H1 (cell line): Measurements from ENCODE around the gene CMTM1. TPM values are rescaled to one million over a fixed set of nuclear protein-coding genes. Genes with fewer than 3 reads are reported as not detected.

Source experiments
- CTCF ChIA-PET: fragments of 300-600 bp; sonication (Branson Sonifier 250); formaldehyde crosslinking; loops from one replicate; lab custom pipeline; 2021; ENCODE audit not compliant: partially characterized antibody; lab: Charles Lee
- POLR2A ChIA-PET: fragments of 300-600 bp; sonication (Branson Sonifier 250); formaldehyde crosslinking; loops from one replicate; lab custom pipeline; 2021; ENCODE audit warnings: inconsistent platforms; ENCODE audit not compliant: partially characterized antibody; lab: Charles Lee
- DNase-seq, 2 experiments: peaks; one replicate each; pipeline versions ENCODE4 v3.0.0 to v3.0.0-alpha.2; 2010 to 2022; ENCODE audit warnings: low spot score in 2 of 2, low read depth in 1 of 2, mixed read lengths in 1 of 2
- FAIRE-seq: peaks from 2 replicates; lab custom pipeline; 2011; peaks lifted over from hg19 to GRCh38; lab: Jason Lieb, UNC
- H2AFZ ChIP-seq: 2 replicates; pipeline ENCODE4 v1.8.1; 2012; ENCODE audit warnings: low read length, inconsistent platforms
- H2AK5ac ChIP-seq: 2 replicates; pipeline ENCODE4 v1.6.1; 2013; ENCODE audit warnings: low read depth, low read length
- H2BK120ac ChIP-seq: replicated peaks from 2 replicates; pipeline ENCODE3; 2013; ENCODE audit warnings: low read depth, low read length, inconsistent platforms
- H2BK12ac ChIP-seq: 2 replicates; pipeline ENCODE4 v1.6.1; 2013; ENCODE audit warnings: low read depth, low read length
- H2BK15ac ChIP-seq: 2 replicates; pipeline ENCODE4 v1.6.1; 2013; ENCODE audit warnings: low read length
- H2BK20ac ChIP-seq: 2 replicates; pipeline ENCODE4 v1.6.1; 2013; ENCODE audit warnings: low read length
- H2BK5ac ChIP-seq: 2 replicates; pipeline ENCODE4 v1.6.1; 2013; ENCODE audit warnings: low read depth, low read length
- H3K14ac ChIP-seq: 2 replicates; pipeline ENCODE4 v1.6.1; 2013; ENCODE audit warnings: inconsistent platforms; ENCODE audit not compliant: insufficient read length
- H3K18ac ChIP-seq: 2 replicates; pipeline ENCODE4 v1.6.1; 2013; ENCODE audit warnings: low read length; ENCODE audit errors: extremely low read depth
- H3K23ac ChIP-seq: 2 replicates; pipeline ENCODE4 v1.6.1; 2013; ENCODE audit warnings: inconsistent platforms; ENCODE audit not compliant: insufficient read length
- H3K23me2 ChIP-seq: 2 replicates; pipeline ENCODE4 v1.6.1; 2013; ENCODE audit warnings: low read depth, low read length
- H3K27ac ChIP-seq: 2 replicates; pipeline ENCODE4 v1.6.1; 2011; ENCODE audit warnings: low read depth, low read length, inconsistent platforms
- H3K27me3 ChIP-seq, 4 experiments: replicated peaks in 1 of 4; 1 replicate in 1 of 4; 2 replicates in 3 of 4; pipeline versions ENCODE4 v1.6.1 to v1.8.1; 2011 to 2013; ENCODE audit warnings: low read length in 3 of 4, mild to moderate bottlenecking in 3 of 4, inconsistent platforms in 2 of 4, mixed read lengths in 2 of 4, moderate library complexity in 1 of 4; ENCODE audit not compliant: control insufficient read depth in 3 of 4, insufficient read depth in 3 of 4; ENCODE audit errors: extremely low read depth in 1 of 4
- H3K36me3 ChIP-seq, 4 experiments: 2 replicates each; pipeline versions ENCODE4 v1.6.1 to v1.8.1; 2011 to 2013; ENCODE audit warnings: mild to moderate bottlenecking in 4 of 4, low read length in 3 of 4, moderate library complexity in 2 of 4, control low read depth in 1 of 4, inconsistent platforms in 1 of 4; ENCODE audit not compliant: insufficient read depth in 4 of 4, control insufficient read depth in 2 of 4
- H3K4ac ChIP-seq: replicated peaks from 2 replicates; pipeline ENCODE3; 2013; ENCODE audit warnings: low read length, low read depth, mixed read lengths, inconsistent platforms; ENCODE audit not compliant: insufficient read length
- H3K4me1 ChIP-seq, 4 experiments: replicated peaks in 1 of 4; 1 replicate in 1 of 4; 2 replicates in 3 of 4; pipeline versions ENCODE4 v1.6.1 to v1.8.1; 2011 to 2013; ENCODE audit warnings: low read length in 3 of 4, inconsistent platforms in 2 of 4, mixed read lengths in 1 of 4; ENCODE audit not compliant: insufficient read depth in 4 of 4, control insufficient read depth in 3 of 4
- H3K4me2 ChIP-seq, 2 experiments: 2 replicates each; pipeline versions ENCODE4 v1.6.1 to v1.8.1; 2011 to 2013; ENCODE audit warnings: low read depth in 2 of 2, low read length in 2 of 2, control low read depth in 1 of 2, inconsistent platforms in 1 of 2, mild to moderate bottlenecking in 1 of 2; ENCODE audit not compliant: insufficient read depth in 1 of 2
- H3K4me3 ChIP-seq, 4 experiments: fragments of 200-600, 300-600 bp in 1 of 4; sonication (generic), shearing (Covaris generic), sonication (Bioruptor Twin) in 1 of 4; 2 replicates each; pipeline versions ENCODE4 v1.5.1 to v1.8.1; 2011 to 2016; ENCODE audit warnings: low read length in 4 of 4, low read depth in 3 of 4, control low read depth in 2 of 4, inconsistent platforms in 2 of 4, mild to moderate bottlenecking in 2 of 4, mixed read lengths in 1 of 4, moderate library complexity in 1 of 4; ENCODE audit not compliant: insufficient read depth in 2 of 4; ENCODE audit errors: extremely low read depth in 1 of 4
- H3K56ac ChIP-seq: replicated peaks from 2 replicates; pipeline ENCODE3; 2013; ENCODE audit warnings: low read depth, mild to moderate bottlenecking, mixed read lengths, low read length, inconsistent platforms; ENCODE audit not compliant: insufficient read length
- H3K79me1 ChIP-seq: 2 replicates; pipeline ENCODE4 v1.6.1; 2013; ENCODE audit warnings: low read depth, low read length, control low read depth
- H3K79me2 ChIP-seq, 2 experiments: 2 replicates each; pipeline versions ENCODE4 v1.6.1 to v1.8.1; 2012 to 2013; ENCODE audit warnings: low read length in 2 of 2, mild to moderate bottlenecking in 2 of 2, inconsistent platforms in 1 of 2; ENCODE audit not compliant: insufficient read depth in 2 of 2, control insufficient read depth in 1 of 2
- H3K9ac ChIP-seq, 4 experiments: replicated peaks in 1 of 4; 1 replicate in 1 of 4; 2 replicates in 3 of 4; pipeline versions ENCODE4 v1.6.1 to v1.8.1; 2011 to 2013; ENCODE audit warnings: low read depth in 3 of 4, low read length in 3 of 4, control low read depth in 2 of 4, mild to moderate bottlenecking in 2 of 4, moderate library complexity in 2 of 4, inconsistent platforms in 1 of 4; ENCODE audit errors: extremely low read depth in 1 of 4
- H3K9me3 ChIP-seq, 2 experiments: 2 replicates each; pipeline versions ENCODE4 v1.6.1 to v1.8.1; 2012 to 2013; ENCODE audit warnings: mild to moderate bottlenecking in 2 of 2, moderate library complexity in 2 of 2, control low read depth in 1 of 2, inconsistent platforms in 1 of 2, low read depth in 1 of 2, low read length in 1 of 2, mixed read lengths in 1 of 2; ENCODE audit not compliant: insufficient read depth in 2 of 2
- H4K20me1 ChIP-seq, 2 experiments: replicated peaks in 1 of 2; 2 replicates each; pipeline versions ENCODE3 to v1.8.1; 2011 to 2013; ENCODE audit warnings: inconsistent platforms in 2 of 2, low read length in 2 of 2, mild to moderate bottlenecking in 1 of 2; ENCODE audit not compliant: insufficient read depth in 2 of 2, control insufficient read depth in 1 of 2
- H4K5ac ChIP-seq: 2 replicates; pipeline ENCODE4 v1.6.1; 2013; ENCODE audit warnings: low read length, low read depth, mixed read lengths, inconsistent platforms; ENCODE audit not compliant: insufficient read length
- H4K8ac ChIP-seq: 2 replicates; pipeline ENCODE4 v1.8.0; 2013; ENCODE audit warnings: mild to moderate bottlenecking, moderate library complexity, low read length, inconsistent platforms; ENCODE audit not compliant: insufficient read depth; ENCODE audit errors: extremely low read depth
- H4K91ac ChIP-seq: replicated peaks from 2 replicates; pipeline ENCODE3; 2013; ENCODE audit warnings: low read length, mixed read lengths, inconsistent platforms; ENCODE audit not compliant: insufficient read length
- ASH2L ChIP-seq: fragments of 200-600, 300-600 bp; sonication (generic); IDR thresholded peaks from one replicate; pipeline ENCODE4 v1.7.1; 2017; ENCODE audit warnings: low read length
- KDM1A ChIP-seq: fragments of 200-600, 300-600 bp; sonication (generic); IDR thresholded peaks from 2 replicates; pipeline ENCODE4 v1.7.1; 2016; ENCODE audit warnings: mild to moderate bottlenecking, low read length, borderline replicate concordance
- NANOG ChIP-seq: IDR thresholded peaks from 2 replicates; pipeline ENCODE4 v1.6.1; 2011; ENCODE audit warnings: low read length, low read depth, mild to moderate bottlenecking, inconsistent platforms; ENCODE audit not compliant: insufficient read depth, poor library complexity, severe bottlenecking
- SIN3A ChIP-seq, 2 experiments: IDR thresholded peaks in 1 of 2; conservative IDR thresholded peaks in 1 of 2; 2 replicates each; pipeline ENCODE4 v1.6.1; 2011 to 2012; ENCODE audit warnings: low read length in 2 of 2, improper control_type of control experiment in 1 of 2, low read depth in 1 of 2, mild to moderate bottlenecking in 1 of 2
- TAF7 ChIP-seq: optimal IDR thresholded peaks from 2 replicates; pipeline ENCODE3; 2011; ENCODE audit warnings: low read depth, mild to moderate bottlenecking, inconsistent platforms, low read length, moderate library complexity, borderline replicate concordance
- WGBS, 2 experiments: shearing (Covaris generic) in 1 of 2; methylation state at CpG; one replicate each; pipeline versions ENCODE4 v1.1.6 to v1.1.7; 2013 to 2015; ENCODE audit warnings: low lambda C conversion rate in 2 of 2, mixed read lengths in 2 of 2, inconsistent platforms in 1 of 2, low coverage in 1 of 2, missing lambda C conversion rate in 1 of 2; ENCODE audit not compliant: insufficient replicate concordance in 2 of 2, insufficient coverage in 1 of 2, insufficient read length in 1 of 2; ENCODE audit errors: extremely low coverage in 1 of 2, missing lambda C conversion rate in 1 of 2; 5-methylcytosine and 5-hydroxymethylcytosine counted together
- polyA plus RNA-seq, 7 experiments: library from polyadenylated mRNA; depleted of rRNA in 3 of 7; stranded (reverse) in 5 of 7; unstranded in 2 of 7; fragments of >200 nt in 5 of 7; fragments of 200-250 nt in 2 of 7; gene quantifications; 1 replicate in 5 of 7; 2 replicates in 1 of 7; 4 replicates in 1 of 7; pipeline versions ENCODE4 v1.2.1 to v1.2.3, GENCODE V29; 2011 to 2013; ENCODE audit warnings: missing spikeins in 2 of 7, mixed read lengths in 2 of 7
- total RNA-seq: library from RNA; stranded (reverse); fragmentation: NEBNext Ultra II Directional; extraction: Animal tissue kit (Norgen Biotek cat#: 25700); gene quantifications from 2 replicates; pipeline ENCODE4 v1.2.1, GENCODE V29; 2021

CMTM1 gene
- total and polyA plus RNA-seq, 2 of the 8 experiments (the other 6 are each of a cell fraction or from before 2014, with no cell fraction given): 1.2 to 2.0 TPM

- H3K14ac ChIP-seq: no peak overlapping the region
- H3K56ac ChIP-seq: no peak overlapping the region
- peak overlapping the region; percentile 47 to 68 for H3K4me2 ChIP-seq
- H3K27ac ChIP-seq: no peak overlapping the region
- CTCF ChIA-PET: no interaction called here
- no peak overlapping the region for H2BK5ac ChIP-seq
- no peak overlapping the region for H3K23ac ChIP-seq
- H4K5ac ChIP-seq: no peak overlapping the region
- peak overlapping the region; percentile 60; the same call in 1 of the 2 replicates for H2BK12ac ChIP-seq
- peak overlapping the region in 2 of 4 experiments; percentile 24 to 45; a peak in 1 of 7 replicates for H3K9ac ChIP-seq
- peaks cover 0 to 27% (median 13%) of the 10 kb centered on the region in 4 experiments; a peak in 6 of 7 replicates for H3K4me1 ChIP-seq
- H4K91ac ChIP-seq: no peak overlapping the region
- H2BK20ac ChIP-seq: no peak overlapping the region
- DNase-seq (peak in 1 of 2 experiments; percentile 66), FAIRE-seq (no peak)
- no peaks in the 10 kb centered on the region for H3K27me3 ChIP-seq
- no peaks in the 10 kb centered on the region for H3K9me3 ChIP-seq
- peak overlapping the region; percentile 71 for H3K4ac ChIP-seq
- no peak overlapping the region for H2AFZ ChIP-seq
- peak overlapping the region; percentile 19 for H3K18ac ChIP-seq
- TF ChIP-seq KDM1A (peak; percentile 52; the same call in 1 of the 2 replicates), NANOG (no peak), ASH2L (peak; percentile 40), TAF7 (no peak), SIN3A (conservative IDR thresholded peaks at IDR 0.05 in 1 of 2, IDR thresholded peaks at IDR 0.05 in 1 of 2; ENCODE audit: low read depth in 1 of 2, low read length in 2 of 2) (0 out of 4 replicates have a peak, but pooled peaks of 1 of the 2 experiments have one; percentile 33)
- peak overlapping the region; percentile 53 to 96 (median 54) for H3K4me3 ChIP-seq
- peaks cover 5% of the 10 kb centered on the region; the same call in 1 of the 2 replicates for H3K79me1 ChIP-seq
- peaks cover 1 to 13% of the 10 kb centered on the region in 2 experiments for H4K20me1 ChIP-seq
- peak overlapping the region; percentile 69; the same call in 1 of the 2 replicates for H2AK5ac ChIP-seq
- H2BK120ac ChIP-seq: no peak overlapping the region
- H3K36me3 ChIP-seq: peaks cover 3 to 8% (median 7%) of the 10 kb centered on the region in 4 experiments; a peak in 4 of 8 replicates
- POLR2A ChIA-PET: no interaction called here
- peaks cover 0 to 3% of the 10 kb centered on the region in 2 experiments; a peak in 2 of 4 replicates for H3K79me2 ChIP-seq
- 0 out of 2 replicates have a peak overlapping the region, but pooled peaks have one; percentile 14 for H4K8ac ChIP-seq
- 0 out of 2 replicates have a peak overlapping the region, but pooled peaks have one; percentile 29 for H2BK15ac ChIP-seq
- 17% methylated on average over 19 of the region's 61 CpGs; no CpG with 5 or more reads in 1 of the 2 experiments for WGBS, 2 experiments
- H3K23me2 ChIP-seq: peaks cover 7% of the 10 kb centered on the region
These were observed 39.1 kb downstream of the CMTM1 start for GRCh38 chr16:66605177-66605978.
